Gastrocnemius medialis (tissue), 4 donors: ENCODE results near the gene CCL17.

ENCODE experiments used
- POLR2A ChIP-seq, 2 donors: fragments of 450-650 bp; IDR thresholded peaks; one replicate each; pipeline ENCODE4 v1.6.1; 2017; ENCODE audit warnings: antibody characterized with exemption in 2 of 2, mild to moderate bottlenecking in 2 of 2, moderate library complexity in 2 of 2
- TF ChIP-seq, protein P1 (sequence below), 5 experiments: fragments of 450-650 bp in 3 of 5; fragments of 200-600 bp in 2 of 5; sonication (generic) in 2 of 5; IDR thresholded peaks in 4 of 5; conservative IDR thresholded peaks in 1 of 5; 1 replicate in 4 of 5; 2 replicates in 1 of 5; pipeline ENCODE4 v1.5.1; 2016 to 2019; ENCODE audit warnings: antibody characterized with exemption in 5 of 5, mild to moderate bottlenecking in 3 of 5, moderate library complexity in 3 of 5

DNA sequence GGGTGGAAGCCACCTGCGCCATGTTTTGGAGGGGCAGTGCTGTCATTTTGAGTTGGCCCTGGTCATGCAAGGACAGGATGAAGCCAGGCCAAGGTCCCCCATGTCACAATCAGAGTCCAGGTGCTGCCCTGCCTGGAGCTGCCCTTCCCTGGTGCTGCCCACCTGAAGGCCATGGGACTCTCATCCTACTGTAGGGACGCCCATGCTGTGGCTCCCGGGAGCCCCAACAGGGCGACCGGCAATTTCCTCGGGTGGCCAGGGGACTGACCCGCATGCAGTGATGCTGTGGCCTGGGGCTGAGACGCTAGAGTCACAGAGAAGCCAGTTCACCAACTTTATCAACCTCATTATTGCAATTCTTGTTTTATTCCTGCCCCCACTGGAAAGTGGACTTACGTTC, 8.0 kb downstream of the CCL17 start:
- TF ChIP-seq, protein P1, sequence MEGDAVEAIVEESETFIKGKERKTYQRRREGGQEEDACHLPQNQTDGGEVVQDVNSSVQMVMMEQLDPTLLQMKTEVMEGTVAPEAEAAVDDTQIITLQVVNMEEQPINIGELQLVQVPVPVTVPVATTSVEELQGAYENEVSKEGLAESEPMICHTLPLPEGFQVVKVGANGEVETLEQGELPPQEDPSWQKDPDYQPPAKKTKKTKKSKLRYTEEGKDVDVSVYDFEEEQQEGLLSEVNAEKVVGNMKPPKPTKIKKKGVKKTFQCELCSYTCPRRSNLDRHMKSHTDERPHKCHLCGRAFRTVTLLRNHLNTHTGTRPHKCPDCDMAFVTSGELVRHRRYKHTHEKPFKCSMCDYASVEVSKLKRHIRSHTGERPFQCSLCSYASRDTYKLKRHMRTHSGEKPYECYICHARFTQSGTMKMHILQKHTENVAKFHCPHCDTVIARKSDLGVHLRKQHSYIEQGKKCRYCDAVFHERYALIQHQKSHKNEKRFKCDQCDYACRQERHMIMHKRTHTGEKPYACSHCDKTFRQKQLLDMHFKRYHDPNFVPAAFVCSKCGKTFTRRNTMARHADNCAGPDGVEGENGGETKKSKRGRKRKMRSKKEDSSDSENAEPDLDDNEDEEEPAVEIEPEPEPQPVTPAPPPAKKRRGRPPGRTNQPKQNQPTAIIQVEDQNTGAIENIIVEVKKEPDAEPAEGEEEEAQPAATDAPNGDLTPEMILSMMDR (IDR thresholded peaks at IDR 0.05 in 4 of 5, conservative IDR thresholded peaks at IDR 0.05 in 1 of 5), result no peak
- TF ChIP-seq POLR2A (IDR thresholded peaks at IDR 0.05), result no peak
